Neural progenitor cell (in vitro differentiated cells): ENCODE results near the gene VMO1. TPM values are rescaled to one million over a fixed set of nuclear protein-coding genes. Genes with fewer than 3 reads are reported as not detected.

ENCODE experiments used
- DNase-seq: peaks from one replicate; pipeline ENCODE4 v3.0.0-alpha.2; 2016; ENCODE audit warnings: low spot score
- H2AFZ ChIP-seq: fragments of 200-600 bp; sonication (generic); replicated peaks from 2 replicates; pipeline ENCODE4 v1.6.1; 2016; ENCODE audit warnings: antibody characterized with exemption
- H3F3A ChIP-seq: fragments of 200-600 bp; sonication (generic); 2 replicates; pipeline ENCODE4 v1.6.1; 2016; ENCODE audit warnings: antibody characterized with exemption, low read depth
- H3K27ac ChIP-seq: fragments of 200-600 bp; sonication (generic); 2 replicates; pipeline ENCODE4 v1.5.1; 2016; ENCODE audit warnings: mild to moderate bottlenecking
- H3K27me3 ChIP-seq: fragments of 200-600 bp; sonication (generic); 2 replicates; pipeline ENCODE4 v1.6.1; 2016; ENCODE audit warnings: mild to moderate bottlenecking, moderate library complexity
- H3K36me3 ChIP-seq: fragments of 200-600 bp; sonication (generic); 2 replicates; pipeline ENCODE4 v1.5.1; 2016
- H3K4me1 ChIP-seq: fragments of 200-600 bp; sonication (generic); 2 replicates; pipeline ENCODE4 v1.6.1; 2016; ENCODE audit warnings: mixed run types
- H3K4me2 ChIP-seq: fragments of 200-600 bp; sonication (generic); 2 replicates; pipeline ENCODE4 v1.6.1; 2016
- H3K4me3 ChIP-seq: fragments of 200-600 bp; sonication (generic); 2 replicates; pipeline ENCODE4 v1.5.1; 2016
- H3K79me2 ChIP-seq: fragments of 200-600 bp; sonication (generic); 2 replicates; pipeline ENCODE4 v1.6.1; 2016; ENCODE audit warnings: low read depth
- H3K9ac ChIP-seq: fragments of 200-600 bp; sonication (generic); 2 replicates; pipeline ENCODE4 v1.6.1; 2016
- H3K9me3 ChIP-seq: fragments of 200-600 bp; sonication (generic); 2 replicates; pipeline ENCODE4 v1.5.1; 2016; ENCODE audit warnings: low read depth
- H4K20me1 ChIP-seq: fragments of 200-600 bp; sonication (generic); 2 replicates; pipeline ENCODE4 v1.6.1; 2016; ENCODE audit warnings: low read depth
- H3K27ac Mint-ChIP-seq: 3 replicates; pipeline ENCODE4 v1.8.0; 2021; ENCODE audit warnings: mixed read lengths
- H3K27me3 Mint-ChIP-seq: 2 replicates; pipeline ENCODE4 v1.8.0; 2022; ENCODE audit warnings: low read depth, mild to moderate bottlenecking, inconsistent platforms, moderate library complexity, mixed read lengths; ENCODE audit not compliant: insufficient read depth
- H3K36me3 Mint-ChIP-seq: 3 replicates; pipeline ENCODE4 v1.8.0; 2021; ENCODE audit warnings: mixed read lengths
- H3K4me1 Mint-ChIP-seq: 3 replicates; pipeline ENCODE4 v1.8.0; 2021; ENCODE audit warnings: mixed read lengths
- H3K4me3 Mint-ChIP-seq: 3 replicates; pipeline ENCODE4 v1.8.0; 2021; ENCODE audit warnings: mild to moderate bottlenecking, moderate library complexity, mixed read lengths
- H3K9me3 Mint-ChIP-seq: 3 replicates; pipeline ENCODE4 v1.8.0; 2020; ENCODE audit warnings: mixed read lengths
- EZH2 ChIP-seq: fragments of 200-600 bp; sonication (generic); IDR thresholded peaks from 2 replicates; pipeline ENCODE4 v1.6.1; 2017; ENCODE audit warnings: antibody characterized with exemption, mild to moderate bottlenecking, moderate library complexity
- EZH2phosphoT487 ChIP-seq: fragments of 200-600 bp; sonication (generic); IDR thresholded peaks from 2 replicates; pipeline ENCODE4 v1.6.1; 2017; ENCODE audit warnings: antibody characterized with exemption
- total RNA-seq: library from RNA; depleted of rRNA; stranded (reverse); fragments of >200 nt; gene quantifications from 2 replicates; pipeline ENCODE4 v1.2.3, GENCODE V29; 2015; ENCODE audit warnings: low replicate concordance
- TF ChIP-seq, protein P1 (sequence below): fragments of 200-600 bp; sonication (generic); IDR thresholded peaks from 2 replicates; pipeline ENCODE4 v1.5.1; 2017; ENCODE audit warnings: antibody characterized with exemption, mild to moderate bottlenecking

VMO1 gene
- total RNA-seq, 1 donor from 2014 or later = not detected

GRCh38 chr17:4780325-4780955 lies 5.7 kb downstream of the VMO1 start:
- no peaks in the 10 kb centered on the region for H3K36me3 ChIP-seq
- DNase-seq = no peak
- H3K27ac ChIP-seq = no peak overlapping the region
- no peak overlapping the region for H3K4me3 ChIP-seq
- H3K4me2 ChIP-seq = no peak overlapping the region
- H3K9ac ChIP-seq = no peak overlapping the region
- Mint-ChIP-seq H3K4me1 (no peaks in the 10 kb centered on the region), H3K27ac (no peak overlapping the region), H3K27me3 (peaks cover 9% of the 10 kb centered on the region), H3K9me3 (no peaks in the 10 kb centered on the region), H3K4me3 (no peak overlapping the region), H3K36me3 (no peaks in the 10 kb centered on the region)
- no peaks in the 10 kb centered on the region for H3K4me1 ChIP-seq
- TF ChIP-seq, protein P1, sequence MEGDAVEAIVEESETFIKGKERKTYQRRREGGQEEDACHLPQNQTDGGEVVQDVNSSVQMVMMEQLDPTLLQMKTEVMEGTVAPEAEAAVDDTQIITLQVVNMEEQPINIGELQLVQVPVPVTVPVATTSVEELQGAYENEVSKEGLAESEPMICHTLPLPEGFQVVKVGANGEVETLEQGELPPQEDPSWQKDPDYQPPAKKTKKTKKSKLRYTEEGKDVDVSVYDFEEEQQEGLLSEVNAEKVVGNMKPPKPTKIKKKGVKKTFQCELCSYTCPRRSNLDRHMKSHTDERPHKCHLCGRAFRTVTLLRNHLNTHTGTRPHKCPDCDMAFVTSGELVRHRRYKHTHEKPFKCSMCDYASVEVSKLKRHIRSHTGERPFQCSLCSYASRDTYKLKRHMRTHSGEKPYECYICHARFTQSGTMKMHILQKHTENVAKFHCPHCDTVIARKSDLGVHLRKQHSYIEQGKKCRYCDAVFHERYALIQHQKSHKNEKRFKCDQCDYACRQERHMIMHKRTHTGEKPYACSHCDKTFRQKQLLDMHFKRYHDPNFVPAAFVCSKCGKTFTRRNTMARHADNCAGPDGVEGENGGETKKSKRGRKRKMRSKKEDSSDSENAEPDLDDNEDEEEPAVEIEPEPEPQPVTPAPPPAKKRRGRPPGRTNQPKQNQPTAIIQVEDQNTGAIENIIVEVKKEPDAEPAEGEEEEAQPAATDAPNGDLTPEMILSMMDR = no peak
- TF ChIP-seq EZH2 = no peak
- no peak for TF ChIP-seq EZH2phosphoT487
- H3K79me2 ChIP-seq = no peaks in the 10 kb centered on the region
- peaks cover 39% of the 10 kb centered on the region for H3K27me3 ChIP-seq
- H3K9me3 ChIP-seq = no peaks in the 10 kb centered on the region
- no peaks in the 10 kb centered on the region for H4K20me1 ChIP-seq
- H3F3A ChIP-seq = no peaks in the 10 kb centered on the region
- no peak overlapping the region for H2AFZ ChIP-seq

- Mint-ChIP-seq H3K4me3 (no peak overlapping the region), H3K36me3 (no peaks in the 10 kb centered on the region), H3K27ac (no peak overlapping the region)
These were observed 8.0 kb downstream of the VMO1 start for GRCh38 chr17:4777969-4778760.

GRCh38 chr17:4772235-4772613 lies 13.9 kb downstream of the VMO1 start:
- H2AFZ ChIP-seq = no peak overlapping the region
- no peak overlapping the region for H3K27ac ChIP-seq
- Mint-ChIP-seq H3K27ac (no peak overlapping the region), H3K27me3 (peaks cover 9% of the 10 kb centered on the region), H3K9me3 (no peaks in the 10 kb centered on the region), H3K4me1 (no peaks in the 10 kb centered on the region), H3K4me3 (no peak overlapping the region), H3K36me3 (no peaks in the 10 kb centered on the region)
- DNase-seq = no peak
- H3K4me3 ChIP-seq = no peak overlapping the region
- H3F3A ChIP-seq = no peaks in the 10 kb centered on the region
- no peaks in the 10 kb centered on the region for H3K36me3 ChIP-seq
- H3K9me3 ChIP-seq = no peaks in the 10 kb centered on the region
- no peaks in the 10 kb centered on the region for H3K27me3 ChIP-seq
- no peak overlapping the region for H3K4me2 ChIP-seq
- no peaks in the 10 kb centered on the region for H3K79me2 ChIP-seq
- no peaks in the 10 kb centered on the region for H3K4me1 ChIP-seq
- TF ChIP-seq, protein P1 = no peak
- TF ChIP-seq EZH2 = no peak
- no peak for TF ChIP-seq EZH2phosphoT487
- H3K9ac ChIP-seq = no peak overlapping the region
- H4K20me1 ChIP-seq = no peaks in the 10 kb centered on the region

More at GRCh38 chr17:4777969-4778760, 8.0 kb downstream of the VMO1 start:
- Histone ChIP-seq H2AFZ (no peak overlapping the region), H3K4me1 (no peaks in the 10 kb centered on the region), H3K27me3 (peaks cover 20% of the 10 kb centered on the region), H3K4me3 (no peak overlapping the region), H3K27ac (no peak overlapping the region), H3K4me2 (no peak overlapping the region), H3F3A (no peaks in the 10 kb centered on the region), H4K20me1 (no peaks in the 10 kb centered on the region), H3K79me2 (no peaks in the 10 kb centered on the region), H3K9ac (no peak overlapping the region), H3K36me3 (no peaks in the 10 kb centered on the region), H3K9me3 (no peaks in the 10 kb centered on the region)
- Mint-ChIP-seq H3K4me1 (no peaks in the 10 kb centered on the region), H3K9me3 (no peaks in the 10 kb centered on the region), H3K27me3 (peaks cover 9% of the 10 kb centered on the region)
- no peak for DNase-seq
- TF ChIP-seq, protein P1 = no peak
- TF ChIP-seq EZH2phosphoT487 (no peak), EZH2 (no peak)
